Measurements from ENCODE around the gene ZNF699.
"Not testable (repeated sequence)": the region's sequence is repeated elsewhere in the genome, so short reads cannot be mapped to it uniquely, and the experiment has no call there.

ZNF699 gene

DNA sequence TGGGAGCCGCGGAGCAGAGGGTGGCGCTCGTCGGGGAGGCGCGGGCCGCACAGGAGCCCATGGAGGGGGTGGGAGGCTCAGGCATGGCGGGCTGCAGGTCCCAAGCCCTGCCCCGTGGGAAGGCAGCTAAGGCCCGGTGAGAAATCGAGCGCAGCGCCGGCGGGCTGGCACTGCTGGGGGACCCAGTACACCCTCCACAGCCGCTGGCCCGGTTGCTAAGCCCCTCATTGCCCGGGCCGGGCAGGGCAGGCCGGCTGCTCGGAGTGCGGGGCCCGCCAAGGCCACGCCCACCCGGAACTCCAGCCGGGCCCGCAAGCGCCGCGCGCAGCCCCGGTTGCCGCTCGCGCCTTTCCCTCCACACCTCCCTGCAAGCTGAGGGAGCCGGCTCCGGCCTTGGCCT lies 26.2 kb downstream of the ZNF699 start:
- DNase-seq, result not testable (repeated sequence)

DNA sequence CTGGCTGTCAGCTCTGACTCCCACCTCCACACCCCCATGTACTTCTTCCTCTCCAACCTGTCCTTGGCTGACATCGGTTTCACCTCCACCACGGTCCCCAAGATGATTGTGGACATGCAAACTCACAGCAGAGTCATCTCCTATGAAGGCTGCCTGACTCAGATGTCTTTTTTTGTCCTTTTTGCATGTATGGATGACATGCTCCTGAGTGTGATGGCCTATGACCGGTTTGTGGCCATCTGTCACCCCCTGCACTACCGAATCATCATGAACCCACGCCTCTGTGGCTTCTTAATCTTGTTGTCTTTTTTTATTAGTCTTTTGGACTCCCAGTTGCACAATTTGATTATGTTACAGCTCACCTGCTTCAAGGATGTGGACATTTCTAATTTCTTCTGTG lies 58.4 kb downstream of the ZNF699 start:
- DNase-seq, result no peak

DNA sequence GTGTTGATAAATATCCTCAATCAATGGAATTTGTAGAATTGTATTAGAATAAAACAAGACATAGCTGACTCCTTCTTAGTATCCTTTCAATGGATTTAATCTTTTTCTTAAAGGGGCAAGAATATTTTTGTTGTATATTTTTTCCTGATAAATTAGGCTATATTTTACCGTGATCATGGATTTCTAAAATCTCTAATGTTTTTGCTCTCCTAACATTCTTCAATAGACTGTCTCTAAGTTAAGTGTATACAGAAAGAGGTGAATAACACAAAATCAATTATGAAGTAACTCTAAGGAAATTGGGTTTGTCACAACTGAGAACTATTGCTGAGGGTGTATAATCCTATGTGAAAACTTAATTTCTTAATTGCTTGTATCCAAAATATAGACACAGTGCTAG lies 59.0 kb downstream of the ZNF699 start, which contains the start of gene OR7E24:
TSS of gene OR7E24 (plus strand) at position 301 of the 400 bp plus-strand sequence. CDS start 114 bp downstream, outside the sequence.
- no peak for DNase-seq
